Activated CD8-positive, alpha-beta memory T cell treated with anti-CD3 and anti-CD28 coated beads, Interleukin-2, amount 50 U/mL, for 48 hours (primary cell): ENCODE data around the gene AFDN.

Source experiments
- DNase-seq: peaks from one replicate; pipeline ENCODE4 v3.0.0-alpha.2; 2020

AFDN gene

GRCh38 chr6:167795321-167795811 is 31.3 kb upstream of the AFDN start:
- no peak for DNase-seq

- no peak for DNase-seq
Observed at GRCh38 chr6:167795874-167796191, 30.9 kb upstream of the AFDN start.

GRCh38 chr6:167796192-167796981 is 30.3 kb upstream of the AFDN start:
- DNase-seq, result no peak

GRCh38 chr6:167797011-167797471 is 29.7 kb upstream of the AFDN start:
- DNase-seq, result no peak

- no peak for DNase-seq
Observed at GRCh38 chr6:167797476-167798265, 29.0 kb upstream of the AFDN start.

GRCh38 chr6:167798453-167798852 is 28.3 kb upstream of the AFDN start:
- no peak for DNase-seq

- no peak for DNase-seq
Observed at GRCh38 chr6:167799033-167799821, 27.5 kb upstream of the AFDN start.

- no peak for DNase-seq
Observed at GRCh38 chr6:167800549-167800948, 26.2 kb upstream of the AFDN start.

GRCh38 chr6:167801263-167801662 is 25.4 kb upstream of the AFDN start:
- no peak for DNase-seq

GRCh38 chr6:167802339-167802738 is 24.4 kb upstream of the AFDN start:
- no peak for DNase-seq

GRCh38 chr6:167803816-167804215 is 22.9 kb upstream of the AFDN start:
- no peak for DNase-seq

GRCh38 chr6:167804281-167805013 is 22.3 kb upstream of the AFDN start:
- no peak for DNase-seq

- DNase-seq, result no peak
Observed at GRCh38 chr6:167805349-167806060, 21.2 kb upstream of the AFDN start.

- no peak for DNase-seq
Observed at GRCh38 chr6:167806061-167806700, 20.5 kb upstream of the AFDN start.

GRCh38 chr6:167807200-167807599 is 19.5 kb upstream of the AFDN start:
- no peak for DNase-seq

- no peak for DNase-seq
Observed at GRCh38 chr6:167807756-167808155, 19.0 kb upstream of the AFDN start.

GRCh38 chr6:167811040-167811439 is 15.7 kb upstream of the AFDN start:
- DNase-seq, result no peak

GRCh38 chr6:167811442-167812087 is 15.1 kb upstream of the AFDN start:
- DNase-seq, result no peak

GRCh38 chr6:167812088-167812487 is 14.6 kb upstream of the AFDN start:
- DNase-seq, result no peak

- DNase-seq, result no peak
Observed at GRCh38 chr6:167815296-167815980, 11.3 kb upstream of the AFDN start.
